ENCODE results near the gene KANK2. TPM values are rescaled to one million over a fixed set of nuclear protein-coding genes. Genes with fewer than 3 reads are reported as not detected.

The KANK2 gene
- polyA plus RNA-seq, 1 donor from 2014 or later, result 0.25 TPM

GRCh38 chr19:11154683-11155047, 42.7 kb downstream of the KANK2 start:
- H2AFZ ChIP-seq (ENCODE audit: low read depth, low read length), result no peak overlapping the region
- H3K9ac ChIP-seq (ENCODE audit: low read length), result no peak overlapping the region
- no peak overlapping the region for H3K27ac ChIP-seq (ENCODE audit: low read length)
- TF ChIP-seq EZH2 (IDR thresholded peaks at IDR 0.05; ENCODE audit: borderline replicate concordance, insufficient read depth, low read length, poor library complexity, severe bottlenecking), result no peak
- TF ChIP-seq TAF1 (IDR thresholded peaks at IDR 0.05; ENCODE audit: low read depth), result no peak
- no peak for TF ChIP-seq SMC3 (conservative IDR thresholded peaks at IDR 0.05; ENCODE audit: poor library complexity)
- TF ChIP-seq REST (IDR thresholded peaks at IDR 0.05; ENCODE audit: borderline replicate concordance), result no peak
- no peak for TF ChIP-seq CTCF (IDR thresholded peaks at IDR 0.05; ENCODE audit: poor library complexity, severe bottlenecking)
- no peak for TF ChIP-seq MXI1 (conservative IDR thresholded peaks at IDR 0.05; ENCODE audit: poor library complexity, severe bottlenecking)
- no peak for TF ChIP-seq POLR2AphosphoS5 (IDR thresholded peaks at IDR 0.05)
- no peak for TF ChIP-seq EP300 (conservative IDR thresholded peaks at IDR 0.05; ENCODE audit: poor library complexity, severe bottlenecking)
- no peak for TF ChIP-seq RAD21 (conservative IDR thresholded peaks at IDR 0.05)
- H4K20me1 ChIP-seq (ENCODE audit: insufficient read depth), result no peaks in the 10 kb centered on the region
- peaks cover 4% of the 10 kb centered on the region for H3K79me2 ChIP-seq (replicated peaks; ENCODE audit: insufficient read depth, low read length)
- no peaks in the 10 kb centered on the region for H3K9me3 ChIP-seq (ENCODE audit: low read length)
- no peak overlapping the region for H3K4me2 ChIP-seq (ENCODE audit: low read length)
- no peaks in the 10 kb centered on the region for H3K36me3 ChIP-seq (ENCODE audit: insufficient read depth, low read length)
- no peaks in the 10 kb centered on the region for H3K27me3 ChIP-seq (ENCODE audit: insufficient read depth, low read depth, low read length)
- no peaks in the 10 kb centered on the region for H3F3A ChIP-seq (ENCODE audit: insufficient read depth, low read length, poor library complexity, severe bottlenecking)
- no peak overlapping the region for H3K4me3 ChIP-seq (ENCODE audit: low read length)
- H3K9me2 ChIP-seq (ENCODE audit: insufficient read depth, low read length), result no peaks in the 10 kb centered on the region

- no peak overlapping the region for H3K4me2 ChIP-seq (ENCODE audit: low read length)
- H3K9me2 ChIP-seq (ENCODE audit: insufficient read depth, low read length), result no peaks in the 10 kb centered on the region
- H4K20me1 ChIP-seq (ENCODE audit: insufficient read depth), result no peaks in the 10 kb centered on the region
- H3K9ac ChIP-seq (ENCODE audit: low read length), result no peak overlapping the region
- peaks cover 4% of the 10 kb centered on the region for H3K79me2 ChIP-seq (replicated peaks; ENCODE audit: insufficient read depth, low read length)
- no peak overlapping the region for H2AFZ ChIP-seq (ENCODE audit: low read depth, low read length)
- H3K9me3 ChIP-seq (ENCODE audit: low read length), result no peaks in the 10 kb centered on the region
- no peaks in the 10 kb centered on the region for H3K36me3 ChIP-seq (ENCODE audit: insufficient read depth, low read length)
- TF ChIP-seq TAF1 (IDR thresholded peaks at IDR 0.05; ENCODE audit: low read depth), result no peak
- H3F3A ChIP-seq (ENCODE audit: insufficient read depth, low read length, poor library complexity, severe bottlenecking), result no peaks in the 10 kb centered on the region
- H3K27ac ChIP-seq (ENCODE audit: low read length), result no peak overlapping the region
- no peak overlapping the region for H3K4me3 ChIP-seq (ENCODE audit: low read length)
- no peaks in the 10 kb centered on the region for H3K27me3 ChIP-seq (ENCODE audit: insufficient read depth, low read depth, low read length)
These were observed 44.9 kb downstream of the KANK2 start for GRCh38 chr19:11152318-11153062.
